ENCODE data around the gene PRSS27. TPM values are rescaled to one million over a fixed set of nuclear protein-coding genes. Genes with fewer than 3 reads are reported as not detected.

PRSS27 gene
- total RNA-seq, 3 donors from 2014 or later, result 0.29 TPM; not detected in 2

DNA sequence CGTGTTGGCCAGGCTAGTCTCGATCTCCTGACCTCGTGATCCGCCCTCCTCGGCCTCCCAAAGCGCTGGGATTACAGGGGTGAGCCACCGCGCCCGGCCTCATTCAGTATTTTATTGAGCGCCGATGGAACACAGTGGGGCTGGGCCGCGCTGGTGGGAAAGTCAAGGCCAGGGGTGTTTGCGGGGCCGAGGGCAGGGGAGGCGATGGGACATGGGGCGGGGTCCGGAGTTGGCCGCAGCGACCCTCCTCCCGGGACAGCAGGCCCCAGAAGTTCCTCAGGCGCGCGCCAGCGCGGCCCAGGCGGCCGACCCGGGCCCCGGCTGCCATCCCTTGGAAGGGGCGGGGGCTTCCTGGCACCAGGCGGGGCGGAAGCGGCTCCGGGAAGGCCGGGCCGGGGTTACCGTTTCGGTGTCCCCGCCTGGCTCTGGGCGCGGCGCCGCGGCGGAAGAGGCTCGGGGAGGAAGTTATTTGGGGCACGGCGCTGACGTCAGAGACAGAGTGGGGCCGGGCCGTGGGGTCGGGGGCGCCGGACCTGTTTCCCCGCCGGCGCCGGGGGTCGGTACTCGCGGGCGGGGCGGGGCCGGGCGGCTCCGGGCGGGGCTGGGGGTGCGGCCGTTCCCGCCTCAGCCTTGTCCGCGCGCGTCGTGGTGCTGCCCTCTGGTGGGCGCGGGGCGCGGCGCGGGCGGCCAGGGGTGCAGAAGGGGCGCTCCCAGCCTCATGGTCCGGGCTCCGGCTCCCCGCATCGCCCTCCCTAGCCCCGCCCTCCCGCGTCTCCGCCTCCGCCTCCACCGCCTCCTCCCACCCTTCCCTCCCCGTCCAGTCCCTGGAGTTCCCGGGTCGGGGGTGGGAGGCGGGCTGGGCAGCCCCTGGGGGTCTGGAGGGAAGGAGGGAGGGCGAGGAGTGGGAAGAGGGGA is 952 bp upstream of the PRSS27 start:
- Histone ChIP-seq H3K27me3 (no peaks in the 10 kb centered on the region), H3K36me3 (no peaks in the 10 kb centered on the region), H3K4me3 (peak overlapping the region; percentile 61 to 85 (median 68)), H3K9me3 (no peaks in the 10 kb centered on the region), H3K27ac (peak overlapping the region; percentile 82 to 92), H3K4me1 (peaks cover 6 to 18% of the 10 kb centered on the region in 2 donors)
- peak; percentile 64 to 81 for DNase-seq (ENCODE audit: low spot score in 2 of 2)
- TF ChIP-seq POLR2AphosphoS5 (IDR thresholded peaks at IDR 0.05) (no peak), POLR2A (IDR thresholded peaks at IDR 0.05) (no peak)
- TF ChIP-seq, protein P1, sequence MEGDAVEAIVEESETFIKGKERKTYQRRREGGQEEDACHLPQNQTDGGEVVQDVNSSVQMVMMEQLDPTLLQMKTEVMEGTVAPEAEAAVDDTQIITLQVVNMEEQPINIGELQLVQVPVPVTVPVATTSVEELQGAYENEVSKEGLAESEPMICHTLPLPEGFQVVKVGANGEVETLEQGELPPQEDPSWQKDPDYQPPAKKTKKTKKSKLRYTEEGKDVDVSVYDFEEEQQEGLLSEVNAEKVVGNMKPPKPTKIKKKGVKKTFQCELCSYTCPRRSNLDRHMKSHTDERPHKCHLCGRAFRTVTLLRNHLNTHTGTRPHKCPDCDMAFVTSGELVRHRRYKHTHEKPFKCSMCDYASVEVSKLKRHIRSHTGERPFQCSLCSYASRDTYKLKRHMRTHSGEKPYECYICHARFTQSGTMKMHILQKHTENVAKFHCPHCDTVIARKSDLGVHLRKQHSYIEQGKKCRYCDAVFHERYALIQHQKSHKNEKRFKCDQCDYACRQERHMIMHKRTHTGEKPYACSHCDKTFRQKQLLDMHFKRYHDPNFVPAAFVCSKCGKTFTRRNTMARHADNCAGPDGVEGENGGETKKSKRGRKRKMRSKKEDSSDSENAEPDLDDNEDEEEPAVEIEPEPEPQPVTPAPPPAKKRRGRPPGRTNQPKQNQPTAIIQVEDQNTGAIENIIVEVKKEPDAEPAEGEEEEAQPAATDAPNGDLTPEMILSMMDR (IDR thresholded peaks at IDR 0.05), result peak in 1 of 3 donors; percentile 39
- intact Hi-C loops (cut with DNase I; ENCODE audit: low total_unique reads), result no loop called here

DNA sequence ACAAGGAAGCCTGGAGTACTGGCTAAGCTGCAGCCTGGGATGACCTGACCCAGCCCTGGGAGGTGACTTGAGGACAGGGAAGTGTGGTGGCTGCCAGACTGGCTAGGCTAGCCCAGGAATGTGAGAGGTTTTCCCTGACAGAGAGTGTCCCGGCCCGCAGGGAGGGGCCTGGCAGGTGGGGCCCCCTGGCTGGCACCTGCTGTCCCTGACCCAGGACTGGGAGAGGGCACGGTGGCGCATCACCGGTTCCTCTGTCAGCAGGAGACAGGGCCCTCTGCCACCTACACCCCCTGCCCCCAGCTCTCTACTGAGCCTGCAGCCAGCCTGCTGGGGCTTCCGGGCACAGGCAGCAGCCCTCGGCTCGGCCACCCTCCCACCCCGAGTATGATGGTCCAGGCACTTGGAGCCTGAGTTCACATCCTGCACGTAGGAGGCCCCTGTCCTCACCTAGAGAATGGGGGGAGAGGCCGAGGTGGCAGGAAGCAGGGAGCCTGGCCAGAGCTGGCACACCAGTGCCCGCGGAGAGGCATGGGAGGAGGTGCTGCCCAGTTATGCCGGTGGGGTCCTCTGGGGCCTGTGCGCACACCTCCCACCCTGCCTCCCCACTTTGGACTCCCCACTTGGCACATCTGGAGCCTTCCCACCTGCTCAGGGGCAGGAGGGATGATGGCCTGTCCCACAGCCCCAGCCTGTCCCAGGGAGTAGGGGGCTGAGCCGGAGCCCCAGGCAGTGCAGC is 528 bp downstream of the PRSS27 start:
- H3K4me1 ChIP-seq, result peaks cover 6 to 22% of the 10 kb centered on the region in 2 donors
- no peaks in the 10 kb centered on the region for H3K27me3 ChIP-seq
- intact Hi-C loops (cut with DNase I; ENCODE audit: low total_unique reads), result no loop called here
- peak; percentile 67 to 76 for DNase-seq (ENCODE audit: low spot score in 2 of 2)
- H3K36me3 ChIP-seq, result no peaks in the 10 kb centered on the region
- TF ChIP-seq POLR2A (IDR thresholded peaks at IDR 0.05), result no peak
- no peak for TF ChIP-seq POLR2AphosphoS5 (IDR thresholded peaks at IDR 0.05)
- TF ChIP-seq, protein P1 (IDR thresholded peaks at IDR 0.05), result no peak
- peak overlapping the region in 1 of 3 donors; percentile 85 for H3K4me3 ChIP-seq
- peak overlapping the region; percentile 82 to 92 for H3K27ac ChIP-seq
- H3K9me3 ChIP-seq, result no peaks in the 10 kb centered on the region

DNA sequence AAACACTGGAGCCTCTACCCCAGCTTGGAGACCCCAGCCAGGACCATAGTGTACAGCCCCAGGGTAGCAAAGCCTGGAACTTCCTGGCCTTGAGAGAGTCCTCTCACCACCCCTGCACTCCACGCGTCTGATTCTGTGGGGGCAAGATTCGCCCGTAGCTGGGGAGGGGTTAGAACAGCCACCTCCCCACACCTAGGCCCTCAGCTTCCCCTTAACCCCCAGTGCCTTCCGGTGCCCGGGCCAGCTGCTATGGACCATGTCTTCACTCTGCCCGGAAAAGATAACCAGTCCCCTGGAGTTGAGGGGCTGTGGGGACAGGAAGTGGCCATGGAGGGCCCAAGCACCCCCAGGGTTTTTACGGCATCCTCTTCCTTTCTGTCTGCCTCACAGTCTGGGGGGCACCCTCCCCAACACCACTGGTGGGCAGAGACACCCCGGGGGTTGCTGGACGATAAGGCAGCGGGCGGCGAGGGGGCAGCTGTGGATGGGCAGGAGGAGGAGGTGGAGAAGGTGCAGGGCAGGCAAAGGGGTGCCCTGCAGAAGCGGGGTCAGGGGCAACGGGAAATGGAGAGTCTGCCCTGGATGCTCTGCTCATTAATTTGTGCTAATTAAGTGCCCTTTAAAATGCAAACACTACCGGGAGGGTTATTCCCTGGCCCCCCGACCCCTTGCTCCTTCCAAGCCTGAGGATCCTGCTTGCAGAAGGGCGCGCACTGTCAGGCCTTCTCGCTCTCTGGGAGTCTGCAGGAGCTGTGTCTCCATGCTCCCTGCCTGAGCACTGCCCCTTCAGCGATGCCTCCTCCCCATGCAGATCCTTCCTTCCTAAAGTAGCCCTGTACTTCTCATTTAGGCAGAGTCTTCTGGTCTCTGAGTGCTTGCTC is 2.4 kb downstream of the PRSS27 start:
- Histone ChIP-seq H3K4me3 (no peak overlapping the region), H3K27me3 (no peaks in the 10 kb centered on the region), H3K9me3 (no peaks in the 10 kb centered on the region), H3K27ac (no peak overlapping the region), H3K36me3 (no peaks in the 10 kb centered on the region), H3K4me1 (peaks cover 6 to 22% of the 10 kb centered on the region in 2 donors)
- DNase-seq (ENCODE audit: low spot score in 2 of 2), result no peak
- TF ChIP-seq, protein P1 (IDR thresholded peaks at IDR 0.05), result no peak
- TF ChIP-seq POLR2AphosphoS5 (IDR thresholded peaks at IDR 0.05) (no peak), POLR2A (IDR thresholded peaks at IDR 0.05) (no peak)
- intact Hi-C loops (cut with DNase I; ENCODE audit: low total_unique reads), result no loop called here

DNA sequence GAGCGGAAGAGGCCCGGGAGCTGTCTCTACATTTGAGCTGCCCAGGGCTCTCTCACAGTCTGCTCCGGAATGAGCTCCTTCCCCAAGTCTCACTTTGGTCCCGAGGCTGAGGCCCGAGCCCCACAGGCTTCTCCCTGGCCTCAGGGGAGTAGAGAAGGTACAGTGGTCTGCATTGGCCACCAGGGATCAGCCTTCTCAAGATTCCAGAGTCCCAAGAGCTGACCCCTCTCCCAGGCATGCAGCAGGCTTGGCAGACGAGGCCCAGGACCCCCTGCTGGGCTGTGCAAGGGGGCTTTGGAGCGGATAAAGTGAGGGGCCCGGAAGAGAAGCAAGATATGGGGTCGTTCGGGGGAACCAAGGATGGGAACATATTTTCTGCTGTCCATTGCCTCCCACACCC is 3.1 kb downstream of the PRSS27 start:
- DNase-seq (ENCODE audit: low spot score in 2 of 2), result no peak
- intact Hi-C loops (cut with DNase I; ENCODE audit: low total_unique reads), result no loop called here
- peaks cover 6 to 22% of the 10 kb centered on the region in 2 donors for H3K4me1 ChIP-seq
- no peak overlapping the region for H3K4me3 ChIP-seq
- no peaks in the 10 kb centered on the region for H3K9me3 ChIP-seq
- no peaks in the 10 kb centered on the region for H3K36me3 ChIP-seq
- no peaks in the 10 kb centered on the region for H3K27me3 ChIP-seq
- no peak overlapping the region for H3K27ac ChIP-seq
- TF ChIP-seq, protein P1 (IDR thresholded peaks at IDR 0.05), result no peak
- TF ChIP-seq POLR2A (IDR thresholded peaks at IDR 0.05) (no peak), POLR2AphosphoS5 (IDR thresholded peaks at IDR 0.05) (no peak)
